HepG2 (cell line): ENCODE results near the gene SPHK1.

Experiments used
- ATF7 ChIP-seq, 2 experiments: fragments of 450-650 bp in 1 of 2; sonication (generic) in 1 of 2; formaldehyde crosslinking in 1 of 2; IDR thresholded peaks; 2 replicates each; pipeline versions ENCODE4 v1.4.0 to v1.6.1; 2016 to 2020; ENCODE audit warnings: antibody characterized with exemption in 1 of 2, mild to moderate bottlenecking in 1 of 2, missing genetic modification reagents in 1 of 2
- PAF1 ChIP-seq: IDR thresholded peaks from 2 replicates; pipeline ENCODE4 v1.6.1; 2016; ENCODE audit warnings: missing genetic modification reagents, missing compliant biosample characterization
- PHF5A ChIP-seq: IDR thresholded peaks from one replicate; pipeline ENCODE4 v1.6.1; 2018; ENCODE audit warnings: low read depth, missing genetic modification reagents; ENCODE audit not compliant: unreplicated experiment
- ZNF441 ChIP-seq: sonication (generic); formaldehyde crosslinking; IDR thresholded peaks from 2 replicates; pipeline ENCODE4 v1.7.0; 2021; ENCODE audit warnings: missing genetic modification reagents, borderline replicate concordance
- TF ChIP-seq, protein P1 (sequence below): IDR thresholded peaks from 2 replicates; pipeline ENCODE4 v1.6.1; 2012; ENCODE audit warnings: inconsistent platforms

DNA sequence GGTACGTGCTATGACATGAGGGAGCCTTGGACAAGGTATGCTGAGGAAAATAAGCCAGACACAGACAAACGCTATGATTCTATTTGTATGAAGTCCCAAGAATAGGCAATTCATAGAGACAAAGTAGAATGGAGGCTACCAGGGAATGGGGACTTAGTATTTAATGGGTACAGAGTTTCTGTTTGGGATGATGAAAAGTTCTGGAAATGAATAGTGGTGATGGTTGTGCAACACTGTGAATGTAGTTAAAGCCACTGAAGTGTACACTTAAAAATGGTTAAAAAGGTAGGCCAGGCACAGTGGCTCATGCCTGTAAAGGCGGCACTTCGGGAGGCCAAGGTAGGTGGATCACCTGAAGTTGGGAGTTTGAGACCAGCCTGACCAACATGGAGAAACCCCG lies 33.9 kb upstream of the SPHK1 start:
- TF ChIP-seq PHF5A (CRISPR knock-in tag), result no peak
- no peak for TF ChIP-seq ATF7 (IDR thresholded peaks at IDR 0.05)
- TF ChIP-seq ATF7 (CRISPR knock-in tag; IDR thresholded peaks at IDR 0.05), result no peak
- TF ChIP-seq, protein P1, sequence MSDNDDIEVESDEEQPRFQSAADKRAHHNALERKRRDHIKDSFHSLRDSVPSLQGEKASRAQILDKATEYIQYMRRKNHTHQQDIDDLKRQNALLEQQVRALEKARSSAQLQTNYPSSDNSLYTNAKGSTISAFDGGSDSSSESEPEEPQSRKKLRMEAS, result no peak
- no peak for TF ChIP-seq ZNF441 (CRISPR knock-in tag)
- no peak; the same call in 1 of the 2 replicates for TF ChIP-seq PAF1 (CRISPR knock-in tag)
